GM19193 (cell line): ENCODE results near the gene PPFIA1.

ENCODE experiments used
- POLR2A ChIP-seq: IDR thresholded peaks from 4 replicates; pipeline ENCODE4 v1.6.1; 2011; ENCODE audit not compliant: insufficient read depth, insufficient read length; ENCODE audit errors: extremely low read depth

The PPFIA1 gene

DNA sequence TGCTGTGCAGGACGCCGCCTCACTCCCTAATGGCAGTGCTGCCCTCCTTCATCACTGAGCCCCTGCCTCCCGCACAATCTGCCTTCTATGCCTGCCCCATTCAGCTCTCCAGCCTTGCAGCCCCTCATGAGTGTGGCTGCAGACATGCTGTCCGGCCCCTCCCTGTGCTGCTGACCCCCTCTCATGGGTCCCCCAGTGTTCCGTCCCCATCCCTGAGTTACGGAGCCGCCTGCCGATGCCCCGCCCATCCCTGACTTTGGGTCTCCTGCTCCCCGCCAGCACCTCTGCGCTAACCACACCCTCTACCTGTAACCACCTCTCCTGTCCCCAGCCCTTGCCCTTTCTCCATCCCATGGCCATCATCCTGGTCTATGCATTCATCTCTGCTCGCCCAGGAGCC is 161.1 kb downstream of the PPFIA1 start:
- TF ChIP-seq POLR2A = no peak

DNA sequence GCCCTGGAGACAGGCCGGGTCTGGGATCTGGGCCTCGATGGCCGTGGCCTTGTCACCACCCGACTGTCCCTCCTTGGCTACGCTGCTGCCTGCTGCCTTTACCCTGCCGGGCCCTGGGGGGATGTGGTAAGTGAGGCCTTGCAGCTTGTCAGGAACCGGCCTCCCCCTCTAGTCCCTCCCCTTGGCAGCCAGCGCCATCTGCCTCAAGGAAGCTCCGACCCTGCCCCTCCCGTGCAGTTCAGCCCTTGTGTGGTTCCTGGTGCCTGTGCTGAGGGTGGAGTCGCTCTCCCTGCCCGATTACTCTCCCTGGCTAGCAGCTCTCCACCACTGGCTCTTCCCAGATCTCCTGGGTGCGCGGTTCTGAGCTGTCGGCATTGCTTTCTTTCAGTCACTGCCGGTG is 161.6 kb downstream of the PPFIA1 start:
- TF ChIP-seq POLR2A = no peak

DNA sequence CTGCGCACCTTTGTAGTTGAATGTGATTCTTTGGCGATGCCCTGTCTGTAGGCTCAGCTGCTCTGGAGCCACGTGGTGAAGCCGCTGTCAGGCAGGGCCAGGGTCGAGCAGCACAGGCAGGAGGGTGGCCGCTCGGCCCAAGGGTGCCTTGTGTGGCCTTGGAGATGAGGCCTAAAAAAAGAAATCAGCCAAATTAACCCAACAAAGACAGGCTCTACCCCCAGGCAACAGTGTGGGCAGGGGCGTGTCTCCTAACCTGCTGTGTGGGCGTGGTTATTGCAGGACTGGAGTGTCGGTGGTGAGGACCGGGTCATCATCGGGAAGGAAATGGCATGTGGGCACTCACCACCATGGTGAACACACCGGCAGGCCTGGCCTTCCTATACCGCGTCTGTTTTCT is 162.1 kb downstream of the PPFIA1 start:
- no peak for TF ChIP-seq POLR2A

DNA sequence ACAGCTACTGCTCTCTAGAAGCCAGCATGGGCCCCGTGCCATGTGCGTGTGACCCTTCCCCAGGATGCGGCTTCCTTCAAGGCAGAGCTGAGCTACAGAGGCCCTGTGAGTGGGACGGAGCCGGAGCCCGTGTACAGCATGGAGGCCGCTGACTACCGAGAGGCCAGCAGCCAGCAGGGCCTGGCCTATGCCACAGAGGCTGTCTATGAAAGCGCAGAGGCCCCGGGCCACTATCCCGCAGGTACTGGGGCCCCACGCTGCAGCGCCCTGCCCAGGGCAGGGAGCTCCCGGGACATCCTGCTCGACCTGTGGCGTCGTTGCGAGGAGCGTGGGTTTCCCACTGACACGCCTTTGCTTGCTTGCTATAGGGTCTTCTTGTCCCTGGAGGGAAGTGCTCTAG is 162.5 kb downstream of the PPFIA1 start:
- TF ChIP-seq POLR2A = no peak

DNA sequence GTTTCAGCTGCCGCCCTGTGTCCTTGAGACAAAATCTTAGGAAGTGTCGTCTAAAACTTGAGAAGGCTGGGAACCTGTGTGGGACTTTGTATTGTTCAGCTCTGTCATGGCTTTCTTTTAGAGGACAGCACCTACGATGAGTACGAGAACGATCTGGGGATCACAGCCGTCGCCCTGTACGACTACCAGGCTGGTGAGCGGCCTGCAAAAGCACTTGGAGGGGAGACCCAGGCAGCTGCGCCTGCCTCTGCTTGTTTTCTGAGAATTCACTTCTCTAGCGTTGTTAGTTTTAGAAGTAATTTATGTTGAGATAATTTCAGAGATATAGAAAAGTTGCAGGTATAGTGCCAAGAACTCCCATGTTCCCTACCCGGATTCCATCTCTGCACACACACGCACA is 163.0 kb downstream of the PPFIA1 start:
- TF ChIP-seq POLR2A = no peak
